ENCODE measurements around the gene VCX2.

GRCh38 chrX:8140986-8141744, 29.9 kb downstream of the VCX2 start:
- TF ChIP-seq EZH2 (IDR thresholded peaks at IDR 0.05; ENCODE audit: insufficient read depth, poor library complexity, severe bottlenecking) (no peak), EZH2phosphoT487 (IDR thresholded peaks at IDR 0.05; ENCODE audit: insufficient read depth, low read depth) (no peak)

Data from GM23248 (cell line).